HEK293 (cell line): ENCODE measurements around the gene HTRA2.

ENCODE experiments used
- CTCF ChIP-seq: fragments of 450-650 bp; formaldehyde crosslinking; IDR thresholded peaks from 2 replicates; pipeline ENCODE4 v1.5.1; 2016; ENCODE audit warnings: missing biosample characterization, missing genetic modification characterization
- GLI2 ChIP-seq: fragments of 450-650 bp; formaldehyde crosslinking; IDR thresholded peaks from 2 replicates; pipeline ENCODE4; 2017; ENCODE audit warnings: missing biosample characterization, missing genetic modification characterization, low read depth, borderline replicate concordance
- ZBTB1 ChIP-seq: fragments of 450-650 bp; formaldehyde crosslinking; IDR thresholded peaks from 2 replicates; pipeline ENCODE4 v1.5.1; 2016; ENCODE audit warnings: missing biosample characterization, missing genetic modification characterization
- ZFP37 ChIP-seq: fragments of 450-650 bp; formaldehyde crosslinking; IDR thresholded peaks from 2 replicates; pipeline ENCODE4 v1.5.1; 2016; ENCODE audit warnings: missing biosample characterization, missing genetic modification characterization
- ZFP41 ChIP-seq: fragments of 450-650 bp; formaldehyde crosslinking; IDR thresholded peaks from 2 replicates; pipeline ENCODE4 v1.5.1; 2016; ENCODE audit warnings: missing biosample characterization, missing genetic modification characterization, borderline replicate concordance
- ZNF157 ChIP-seq: fragments of 450-650 bp; formaldehyde crosslinking; IDR thresholded peaks from 2 replicates; pipeline ENCODE4 v1.5.1; 2016; ENCODE audit warnings: missing biosample characterization, missing genetic modification characterization
- ZNF266 ChIP-seq: fragments of 450-650 bp; formaldehyde crosslinking; IDR thresholded peaks from 2 replicates; pipeline ENCODE4 v1.5.1; 2016; ENCODE audit warnings: missing biosample characterization, missing genetic modification characterization, low read depth
- ZNF274 ChIP-seq, 2 experiments: fragments of 200-500 bp in 1 of 2; fragments of 450-650 bp in 1 of 2; sonication (Bioruptor generic) in 1 of 2; formaldehyde crosslinking in 1 of 2; IDR thresholded peaks; 2 replicates each; pipeline versions ENCODE4 v1.5.1 to v1.6.1; 2014 to 2016; ENCODE audit warnings: borderline replicate concordance in 1 of 2, inconsistent platforms in 1 of 2, low read length in 1 of 2, missing biosample characterization in 1 of 2, missing genetic modification characterization in 1 of 2
- ZNF514 ChIP-seq: fragments of 450-650 bp; formaldehyde crosslinking; IDR thresholded peaks from 2 replicates; pipeline ENCODE4 v1.5.1; 2016; ENCODE audit warnings: missing biosample characterization, missing genetic modification characterization

DNA sequence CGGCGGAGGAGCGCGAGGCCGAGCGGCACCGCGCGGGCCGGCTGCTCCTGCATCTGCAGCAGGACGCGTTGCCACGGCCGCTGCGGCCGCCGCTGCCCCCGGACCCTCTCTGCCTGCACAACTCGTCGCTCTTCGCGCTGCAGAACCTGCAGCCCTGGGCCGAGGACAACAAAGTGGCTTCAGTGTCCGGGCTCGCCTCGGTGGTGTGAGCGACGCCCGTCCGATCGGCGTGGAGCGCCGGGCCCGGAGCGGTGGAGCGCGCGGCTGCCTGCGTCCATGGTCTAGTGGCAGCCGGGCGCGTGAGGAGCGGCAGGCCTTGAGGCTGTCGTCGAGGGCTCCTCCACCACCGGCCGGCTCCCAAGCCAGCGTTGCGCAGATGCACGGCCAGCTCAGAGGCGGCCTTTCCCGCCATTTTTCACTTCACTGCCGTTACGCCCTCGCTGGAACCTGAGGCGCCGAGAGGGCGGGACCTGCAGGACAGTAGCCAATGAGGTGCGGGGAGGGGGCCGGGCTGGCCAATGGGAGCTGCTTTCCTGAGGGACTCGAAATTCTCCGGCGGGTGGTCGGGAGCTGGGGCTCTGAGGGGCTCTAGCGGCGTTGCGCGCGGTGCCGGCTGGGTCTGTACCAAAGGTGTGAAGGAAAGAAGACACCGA lies 13.6 kb upstream of the HTRA2 start:
- TF ChIP-seq CTCF (tag by site-specific recombination) (no peak), ZNF514 (tag by site-specific recombination) (no peak), ZFP37 (tag by site-specific recombination) (no peak), ZBTB1 (tag by site-specific recombination) (no peak), ZFP41 (no peak), GLI2 (tag by site-specific recombination) (no peak), ZNF157 (tag by site-specific recombination) (no peak), ZNF274 (IDR thresholded peaks at IDR 0.05; ENCODE audit: low read length) (no peak), ZNF274 (tag by site-specific recombination; IDR thresholded peaks at IDR 0.05; ENCODE audit: borderline replicate concordance) (no peak), ZNF266 (tag by site-specific recombination) (no peak)
